ENCODE results near the gene VSTM2B.

VSTM2B gene

GRCh38 chr19:29516821-29517395 is 8.9 kb upstream of the VSTM2B start:
- no peak for DNase-seq

- no peak for DNase-seq
Measured at GRCh38 chr19:29517412-29517811, 8.4 kb upstream of the VSTM2B start.

- no peak for DNase-seq
Measured at GRCh38 chr19:29517946-29518345, 7.8 kb upstream of the VSTM2B start.

GRCh38 chr19:29519146-29519545 is 6.6 kb upstream of the VSTM2B start:
- no peak for DNase-seq

- no peak for DNase-seq
Measured at GRCh38 chr19:29519931-29520330, 5.9 kb upstream of the VSTM2B start.

GRCh38 chr19:29520390-29520789 is 5.4 kb upstream of the VSTM2B start:
- no peak for DNase-seq

- DNase-seq: no peak
Measured at GRCh38 chr19:29521291-29522075, 4.3 kb upstream of the VSTM2B start.

- DNase-seq: no peak
Measured at GRCh38 chr19:29523568-29523967, 2.2 kb upstream of the VSTM2B start.

GRCh38 chr19:29524201-29524911 is 1.4 kb upstream of the VSTM2B start:
- DNase-seq: no peak

GRCh38 chr19:29524912-29525831 is 622 bp upstream of the VSTM2B start:
- DNase-seq: no peak

- DNase-seq: no peak
Measured at GRCh38 chr19:29526730-29527499, 1.1 kb downstream of the VSTM2B start.

GRCh38 chr19:29527500-29528328 is 1.9 kb downstream of the VSTM2B start:
- no peak for DNase-seq

- DNase-seq: peak; percentile 39
Measured at GRCh38 chr19:29528350-29528945, 2.7 kb downstream of the VSTM2B start.

GRCh38 chr19:29528946-29529645 is 3.3 kb downstream of the VSTM2B start:
- no peak for DNase-seq

- no peak for DNase-seq
Measured at GRCh38 chr19:29529646-29530539, 4.1 kb downstream of the VSTM2B start.

GRCh38 chr19:29530540-29531457 is 5.0 kb downstream of the VSTM2B start:
- no peak for DNase-seq

GRCh38 chr19:29531458-29532025 is 5.7 kb downstream of the VSTM2B start:
- DNase-seq: no peak

GRCh38 chr19:29532097-29532496 is 6.3 kb downstream of the VSTM2B start:
- no peak for DNase-seq
